Kidney (tissue), 14 donors: ENCODE data around the gene ATP6V0A4. TPM values are rescaled to one million over a fixed set of nuclear protein-coding genes. Genes with fewer than 3 reads are reported as not detected.

ENCODE experiments used
- DNase-seq, 5 donors: peaks; one replicate each; pipeline ENCODE4 v3.0.0-alpha.2; 2013 to 2020
- FAIRE-seq: peaks from 2 replicates; lab custom pipeline; 2012; peaks lifted over from hg19 to GRCh38; lab: Jason Lieb, UNC
- H3K27ac ChIP-seq, 2 donors: one replicate each; pipeline ENCODE4 v1.7.0; 2013; ENCODE audit warnings: low read depth in 2 of 2, low read length in 2 of 2, inconsistent platforms in 1 of 2
- H3K27me3 ChIP-seq: one replicate; pipeline ENCODE4 v1.7.1; 2013; ENCODE audit warnings: low read length, inconsistent platforms; ENCODE audit not compliant: control insufficient read depth, insufficient read depth
- H3K36me3 ChIP-seq, 3 donors: one replicate each; pipeline versions ENCODE4 v1.7.0 to v1.7.1; 2013; ENCODE audit warnings: low read length in 3 of 3, control low read depth in 1 of 3, inconsistent platforms in 1 of 3; ENCODE audit not compliant: insufficient read depth in 3 of 3, control insufficient read depth in 2 of 3
- H3K4me1 ChIP-seq, 3 donors: one replicate each; pipeline versions ENCODE4 v1.7.0 to v1.7.1; 2013; ENCODE audit warnings: low read length in 3 of 3, inconsistent platforms in 1 of 3, low read depth in 1 of 3; ENCODE audit not compliant: control insufficient read depth in 2 of 3, insufficient read depth in 2 of 3
- H3K4me3 ChIP-seq, 3 donors: one replicate each; pipeline versions ENCODE4 v1.7.0 to v1.8.1; 2013; ENCODE audit warnings: low read length in 3 of 3, control low read depth in 1 of 3, inconsistent platforms in 1 of 3
- H3K9ac ChIP-seq, 3 donors: one replicate each; pipeline versions ENCODE4 v1.7.0 to v1.7.1; 2013; ENCODE audit warnings: low read length in 3 of 3, control low read depth in 1 of 3, inconsistent platforms in 1 of 3
- H3K9me3 ChIP-seq, 3 donors: one replicate each; pipeline versions ENCODE4 v1.7.0 to v1.7.1; 2013; ENCODE audit warnings: low read length in 3 of 3, control low read depth in 1 of 3, inconsistent platforms in 1 of 3; ENCODE audit not compliant: control insufficient read depth in 2 of 3, insufficient read depth in 1 of 3
- intact Hi-C: fragments of 100-400 bp; cut with DNase I; formaldehyde crosslinking; loops from one replicate; pipeline ENCODE4 v1.11.1; 2022
- polyA plus RNA-seq: library from polyadenylated mRNA; stranded (reverse); fragments of 350-450 nt; fragmentation: Illumina TruSeq; extraction: RNeasy Lipid Tissue Mini Kit (QIAGEN cat#74804); gene quantifications from one replicate; pipeline ENCODE4 v1.2.3, GENCODE V29; 2014; ENCODE audit warnings: low read depth, low replicate concordance; ENCODE audit not compliant: insufficient read depth
- total RNA-seq: library from RNA; stranded (reverse); fragmentation: NEBNext Ultra II Directional; extraction: Animal tissue kit (Norgen Biotek cat#: 25700); gene quantifications from one replicate; pipeline ENCODE4 v1.2.1, GENCODE V29; 2021
- TF ChIP-seq, protein P1 (sequence below): IDR thresholded peaks from 3 replicates; pipeline ENCODE4 v1.5.1; 2012; ENCODE audit warnings: mild to moderate bottlenecking, moderate library complexity, borderline replicate concordance; ENCODE audit not compliant: insufficient read depth; ENCODE audit errors: extremely low read depth
- donor health status: control.
- donor health status: control.
- donor health status: control.
- donor health status: control.
- donor health status: control.
- donor health status: DM: yes; HTN: yes; CAD: no.
- donor health status: Normal renal cell carcinoma (clear cell type).

Gene ATP6V0A4
- total and polyA plus RNA-seq, 2 donors from 2014 or later = 30.5 to 140 TPM

DNA sequence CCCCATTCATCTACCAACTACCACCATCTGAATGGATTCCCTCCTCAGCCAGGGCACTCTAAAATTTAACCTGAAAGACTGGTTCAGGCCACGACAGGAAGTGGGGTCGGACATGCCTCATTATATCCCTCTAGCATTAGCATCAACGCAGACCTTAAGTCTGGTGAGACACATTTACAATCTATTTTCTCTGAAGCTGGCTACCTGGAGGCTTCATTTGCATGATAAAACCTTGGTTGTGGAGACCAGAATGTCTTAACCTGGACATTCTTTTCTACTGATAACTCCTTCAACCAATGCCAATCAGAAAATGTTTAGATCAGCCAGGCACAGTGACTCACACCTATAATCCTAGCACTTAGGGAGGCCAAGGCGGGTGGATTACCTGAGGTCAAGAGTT, 139.1 kb downstream of the ATP6V0A4 start:
- intact Hi-C loops = no loop called here
- Histone ChIP-seq H3K4me3 (no peak overlapping the region), H3K36me3 (no peaks in the 10 kb centered on the region), H3K9me3 (peaks cover 0 to 7% (median 0%) of the 10 kb centered on the region in 3 donors), H3K27ac (no peak overlapping the region), H3K4me1 (peaks cover 0 to 3% (median 0%) of the 10 kb centered on the region in 3 donors), H3K27me3 (no peaks in the 10 kb centered on the region), H3K9ac (no peak overlapping the region)
- TF ChIP-seq, protein P1, sequence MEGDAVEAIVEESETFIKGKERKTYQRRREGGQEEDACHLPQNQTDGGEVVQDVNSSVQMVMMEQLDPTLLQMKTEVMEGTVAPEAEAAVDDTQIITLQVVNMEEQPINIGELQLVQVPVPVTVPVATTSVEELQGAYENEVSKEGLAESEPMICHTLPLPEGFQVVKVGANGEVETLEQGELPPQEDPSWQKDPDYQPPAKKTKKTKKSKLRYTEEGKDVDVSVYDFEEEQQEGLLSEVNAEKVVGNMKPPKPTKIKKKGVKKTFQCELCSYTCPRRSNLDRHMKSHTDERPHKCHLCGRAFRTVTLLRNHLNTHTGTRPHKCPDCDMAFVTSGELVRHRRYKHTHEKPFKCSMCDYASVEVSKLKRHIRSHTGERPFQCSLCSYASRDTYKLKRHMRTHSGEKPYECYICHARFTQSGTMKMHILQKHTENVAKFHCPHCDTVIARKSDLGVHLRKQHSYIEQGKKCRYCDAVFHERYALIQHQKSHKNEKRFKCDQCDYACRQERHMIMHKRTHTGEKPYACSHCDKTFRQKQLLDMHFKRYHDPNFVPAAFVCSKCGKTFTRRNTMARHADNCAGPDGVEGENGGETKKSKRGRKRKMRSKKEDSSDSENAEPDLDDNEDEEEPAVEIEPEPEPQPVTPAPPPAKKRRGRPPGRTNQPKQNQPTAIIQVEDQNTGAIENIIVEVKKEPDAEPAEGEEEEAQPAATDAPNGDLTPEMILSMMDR = no peak
- FAIRE-seq (no peak), DNase-seq (no peak)

DNA sequence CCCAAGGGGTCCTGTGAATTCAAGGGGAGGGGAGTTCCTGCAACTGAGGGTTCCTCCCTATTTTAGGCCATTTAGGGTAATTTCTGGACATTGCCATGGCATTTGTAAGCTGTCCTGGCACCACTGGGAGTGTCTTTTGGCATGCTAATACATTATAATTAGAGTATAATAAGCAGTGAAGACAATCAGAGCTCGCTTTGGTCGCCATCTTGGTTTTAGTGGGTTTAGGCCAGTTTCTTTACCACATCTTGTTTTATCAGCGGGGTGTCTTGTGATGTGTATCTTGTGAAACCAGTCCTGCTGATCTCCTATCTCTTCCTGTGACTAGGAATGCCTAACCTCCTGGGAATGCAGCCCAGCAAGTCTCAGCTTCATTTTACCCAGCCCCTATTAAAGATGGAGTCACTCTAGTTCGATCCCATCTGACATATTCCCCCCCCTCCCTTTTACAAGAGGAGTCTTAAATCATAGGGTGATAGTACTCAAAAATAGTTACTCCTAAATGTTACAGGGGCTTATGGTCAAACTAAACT, 140.1 kb downstream of the ATP6V0A4 start:
- H3K4me1 ChIP-seq = no peaks in the 10 kb centered on the region
- no peak for DNase-seq
- no peaks in the 10 kb centered on the region for H3K27me3 ChIP-seq
- no peak overlapping the region for H3K4me3 ChIP-seq
- TF ChIP-seq, protein P1 = no peak
- intact Hi-C loops = no loop called here
- H3K9me3 ChIP-seq = peaks cover 0 to 7% (median 0%) of the 10 kb centered on the region in 3 donors
- FAIRE-seq = no peak
- H3K27ac ChIP-seq = no peak overlapping the region
- H3K36me3 ChIP-seq = no peaks in the 10 kb centered on the region
- no peak overlapping the region for H3K9ac ChIP-seq

DNA sequence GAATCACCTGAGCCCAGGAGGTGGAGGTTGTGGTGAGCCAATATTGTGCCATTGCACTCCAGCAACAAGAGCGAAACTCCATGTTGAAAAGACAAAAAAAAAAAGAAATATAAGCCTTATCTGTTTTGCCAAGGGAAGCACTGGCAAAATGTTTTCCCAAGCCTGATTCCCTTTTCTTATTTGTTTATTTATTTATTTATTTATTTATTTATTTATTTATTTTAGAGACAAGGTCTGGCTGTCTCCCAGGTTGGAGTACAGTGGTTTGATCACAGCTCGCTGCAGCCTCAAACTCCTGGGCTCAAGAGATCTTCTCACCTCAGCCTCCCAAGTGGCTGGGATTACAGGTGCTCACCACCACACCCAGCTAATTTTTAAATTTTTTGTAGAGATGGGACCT, 141.0 kb downstream of the ATP6V0A4 start:
- Histone ChIP-seq H3K27ac (no peak overlapping the region), H3K4me1 (no peaks in the 10 kb centered on the region), H3K9me3 (peaks cover 0 to 7% (median 0%) of the 10 kb centered on the region in 3 donors), H3K4me3 (no peak overlapping the region), H3K27me3 (no peaks in the 10 kb centered on the region), H3K36me3 (no peaks in the 10 kb centered on the region), H3K9ac (no peak overlapping the region)
- DNase-seq (no peak), FAIRE-seq (no peak)
- TF ChIP-seq, protein P1 = no peak
- intact Hi-C loops = no loop called here

Other genes with a start within 250 kb of the ATP6V0A4 start
- 2.4 TPM for gene SVOPL, start 96.8 kb downstream of the ATP6V0A4 start, total RNA-seq
- 5.1 TPM for gene SVOPL, start 96.8 kb downstream of the ATP6V0A4 start, polyA plus RNA-seq
- 30.2 TPM for gene TMEM213, start 202 bp downstream of the ATP6V0A4 start, total RNA-seq
- 96.9 TPM for gene TMEM213, start 202 bp downstream of the ATP6V0A4 start, polyA plus RNA-seq
- gene KIAA1549, start 183.2 kb upstream of the ATP6V0A4 start, total RNA-seq = 10.1 TPM
- 1.8 TPM for gene KIAA1549, start 183.2 kb upstream of the ATP6V0A4 start, polyA plus RNA-seq
- 16.1 TPM for gene ZC3HAV1L, start 237.8 kb upstream of the ATP6V0A4 start, total RNA-seq
- 0.37 TPM for gene ZC3HAV1L, start 237.8 kb upstream of the ATP6V0A4 start, polyA plus RNA-seq